Small intestine (tissue), 7 donors: ENCODE data around the gene SOX6. TPM values are rescaled to one million over a fixed set of nuclear protein-coding genes. Genes with fewer than 3 reads are reported as not detected.
A peak's percentile ranks its signal among the peaks of the same experiment; 100 is the strongest.

Experiments used
- DNase-seq, 2 donors: peaks; one replicate each; pipeline versions ENCODE4 v3.0.0 to v3.0.0-alpha.2; 2013
- FAIRE-seq: peaks from 2 replicates; lab custom pipeline; 2012; peaks lifted over from hg19 to GRCh38; lab: Jason Lieb, UNC
- H3K27ac ChIP-seq, 3 donors: one replicate each; pipeline ENCODE4 v1.5.1; 2013; ENCODE audit warnings: low read length in 2 of 3, mild to moderate bottlenecking in 2 of 3, control low read depth in 1 of 3, inconsistent platforms in 1 of 3, low read depth in 1 of 3, moderate library complexity in 1 of 3
- H3K27me3 ChIP-seq, 3 donors: one replicate each; pipeline ENCODE4 v1.6.1; 2013; ENCODE audit warnings: low read length in 3 of 3, inconsistent platforms in 1 of 3; ENCODE audit not compliant: control insufficient read depth in 3 of 3, insufficient read depth in 3 of 3
- H3K36me3 ChIP-seq, 3 donors: one replicate each; pipeline ENCODE4 v1.6.1; 2013; ENCODE audit warnings: low read length in 3 of 3, inconsistent platforms in 1 of 3, low read depth in 1 of 3, mild to moderate bottlenecking in 1 of 3, moderate library complexity in 1 of 3; ENCODE audit not compliant: control insufficient read depth in 3 of 3, insufficient read depth in 2 of 3
- H3K4me1 ChIP-seq, 3 donors: one replicate each; pipeline ENCODE4 v1.6.1; 2013; ENCODE audit warnings: low read length in 2 of 3, inconsistent platforms in 1 of 3, low read depth in 1 of 3, mild to moderate bottlenecking in 1 of 3, moderate library complexity in 1 of 3; ENCODE audit not compliant: control insufficient read depth in 3 of 3, insufficient read depth in 2 of 3
- H3K4me3 ChIP-seq, 3 donors: one replicate each; pipeline ENCODE4 v1.5.1; 2013; ENCODE audit warnings: low read length in 3 of 3, control low read depth in 1 of 3, inconsistent platforms in 1 of 3, low read depth in 1 of 3, mild to moderate bottlenecking in 1 of 3, moderate library complexity in 1 of 3
- H3K9me3 ChIP-seq, 2 donors: one replicate each; pipeline ENCODE4 v1.6.1; 2013; ENCODE audit warnings: low read depth in 1 of 2, low read length in 1 of 2; ENCODE audit not compliant: control insufficient read depth in 2 of 2, insufficient read depth in 1 of 2
- WGBS, 3 donors: extraction: QIAGEN DNeasy Blood & Tissue Kit; methylation state at CpG; one replicate each; pipeline ENCODE4 v1.1.7; 2013; 5-methylcytosine and 5-hydroxymethylcytosine counted together
- polyA plus RNA-seq, 4 donors: library from polyadenylated mRNA; stranded (reverse) in 3 of 4; unstranded in 1 of 4; fragments of 200-250 nt in 3 of 4; fragments of 120-200 nt in 1 of 4; gene quantifications; one replicate each; pipeline versions ENCODE4 v1.2.1 to v1.2.3, GENCODE V29; 2013
- donor health status: healthy with polysubstance abuse.
- donor health status: control.
- donor health status: control.
- donor health status: Bipolar disorder and iron deficiency.
- donor health status: healthy.

Gene SOX6
- polyA plus RNA-seq, 4 donors: 4.6 to 52.4 (median 7.7) TPM

DNA sequence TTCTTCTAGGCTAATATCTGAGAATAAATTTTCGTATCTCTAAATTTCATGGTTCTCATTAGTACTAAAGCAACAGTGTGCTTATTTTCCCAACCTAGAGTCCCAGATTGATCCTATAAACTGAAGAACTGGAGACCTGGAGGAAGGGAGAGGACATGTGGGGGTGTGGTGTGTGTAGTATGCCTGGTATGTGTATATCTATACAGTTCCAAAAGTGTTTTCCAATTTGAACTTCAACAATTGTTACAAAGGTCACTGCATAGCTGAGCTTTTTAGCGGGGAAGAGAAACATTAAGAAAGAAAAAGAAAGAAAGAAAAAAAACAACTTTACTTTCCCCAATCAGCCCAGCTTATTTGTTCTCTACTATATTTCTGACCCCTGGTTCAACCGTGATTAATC, 152.1 kb downstream of the SOX6 start:
- Histone ChIP-seq H3K4me3 (no peak overlapping the region), H3K9me3 (no peaks in the 10 kb centered on the region), H3K27me3 (no peaks in the 10 kb centered on the region), H3K27ac (no peak overlapping the region), H3K4me1 (no peaks in the 10 kb centered on the region), H3K36me3 (no peaks in the 10 kb centered on the region)
- WGBS, 3 donors: 60 to 76% (median 69%) methylated on average over 3 of the region's 3 CpGs
- DNase-seq (no peak), FAIRE-seq (no peak)

DNA sequence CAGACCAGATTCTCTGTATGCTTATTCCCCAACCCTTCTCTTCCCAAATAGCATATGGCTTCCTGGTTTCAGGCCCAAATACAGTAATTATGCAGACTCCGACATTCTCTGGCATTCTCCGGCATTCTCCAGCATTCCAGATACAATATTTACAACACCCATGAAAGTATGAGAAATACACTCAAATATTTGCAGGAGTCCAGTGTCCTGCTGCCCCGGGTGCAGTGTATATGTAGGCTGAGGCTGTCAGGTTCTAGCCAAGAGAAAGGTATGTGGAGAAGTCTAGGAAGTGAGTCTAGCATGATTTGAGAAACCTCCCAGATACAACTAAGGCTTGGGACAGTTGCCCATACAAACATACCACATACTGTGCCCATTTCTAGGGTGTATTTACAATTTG, 160.7 kb downstream of the SOX6 start:
- H3K4me1 ChIP-seq: no peaks in the 10 kb centered on the region
- no peaks in the 10 kb centered on the region for H3K36me3 ChIP-seq
- H3K9me3 ChIP-seq: no peaks in the 10 kb centered on the region
- DNase-seq (no peak), FAIRE-seq (no peak)
- no peak overlapping the region for H3K4me3 ChIP-seq
- H3K27ac ChIP-seq: no peak overlapping the region
- no peaks in the 10 kb centered on the region for H3K27me3 ChIP-seq
- WGBS, 3 donors: 64 to 84% (median 69%) methylated on average over 3 of the region's 3 CpGs

DNA sequence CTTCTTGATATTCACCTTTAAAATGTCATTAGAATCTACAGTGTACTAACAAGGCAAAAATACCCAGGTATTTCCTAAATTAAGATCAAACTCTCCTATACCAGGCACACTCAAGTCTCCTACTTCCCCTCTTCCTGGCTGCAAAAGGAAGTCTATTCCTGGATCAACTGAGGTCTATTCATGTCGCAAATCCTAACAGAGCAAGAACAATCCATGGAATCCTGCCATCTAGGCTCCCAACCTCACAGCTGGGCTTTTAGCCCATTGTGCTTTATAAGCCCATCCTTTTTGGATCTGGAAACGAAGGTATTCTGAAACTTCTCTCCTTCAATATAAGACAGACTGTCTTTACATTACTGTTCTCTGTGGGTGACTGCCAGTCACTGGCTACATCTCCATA, 161.8 kb downstream of the SOX6 start:
- DNase-seq (no peak), FAIRE-seq (no peak)
- no peaks in the 10 kb centered on the region for H3K36me3 ChIP-seq
- H3K27me3 ChIP-seq: no peaks in the 10 kb centered on the region
- H3K27ac ChIP-seq: no peak overlapping the region
- WGBS, 3 donors: 52 to 61% (median 60%) methylated on average over 2 of the region's 2 CpGs
- H3K9me3 ChIP-seq: no peaks in the 10 kb centered on the region
- H3K4me3 ChIP-seq: no peak overlapping the region
- no peaks in the 10 kb centered on the region for H3K4me1 ChIP-seq

DNA sequence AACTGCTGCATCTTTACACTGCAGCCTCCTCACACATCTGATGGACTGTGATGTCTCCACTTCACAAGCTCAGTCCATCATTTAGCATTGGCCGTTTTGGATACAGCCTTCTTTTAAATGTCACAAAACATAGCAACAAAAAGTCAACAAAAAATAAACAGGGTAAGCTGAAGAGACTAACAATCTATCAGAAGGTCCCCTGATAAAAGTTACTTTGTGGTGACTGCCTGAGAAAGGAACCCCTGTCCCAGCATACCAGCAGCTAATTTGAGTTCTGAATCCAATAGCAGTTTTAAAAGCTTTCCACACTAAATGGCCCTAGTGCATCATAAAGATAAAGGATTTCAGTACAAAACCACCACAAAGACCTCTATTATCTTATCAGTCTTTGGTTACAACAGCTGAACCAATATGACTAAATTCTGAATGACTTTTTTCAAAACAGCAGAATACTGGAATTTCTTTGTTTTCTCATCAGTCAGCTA, 162.4 kb downstream of the SOX6 start:
- no peaks in the 10 kb centered on the region for H3K9me3 ChIP-seq
- H3K27me3 ChIP-seq: no peaks in the 10 kb centered on the region
- H3K4me1 ChIP-seq: no peaks in the 10 kb centered on the region
- no peak overlapping the region for H3K27ac ChIP-seq
- no peak overlapping the region for H3K4me3 ChIP-seq
- FAIRE-seq: no peak
- no peaks in the 10 kb centered on the region for H3K36me3 ChIP-seq
- 30 to 32% (median 31%) methylated on average over 1 of the region's 1 CpG for WGBS, 3 donors
- DNase-seq: no peak

DNA sequence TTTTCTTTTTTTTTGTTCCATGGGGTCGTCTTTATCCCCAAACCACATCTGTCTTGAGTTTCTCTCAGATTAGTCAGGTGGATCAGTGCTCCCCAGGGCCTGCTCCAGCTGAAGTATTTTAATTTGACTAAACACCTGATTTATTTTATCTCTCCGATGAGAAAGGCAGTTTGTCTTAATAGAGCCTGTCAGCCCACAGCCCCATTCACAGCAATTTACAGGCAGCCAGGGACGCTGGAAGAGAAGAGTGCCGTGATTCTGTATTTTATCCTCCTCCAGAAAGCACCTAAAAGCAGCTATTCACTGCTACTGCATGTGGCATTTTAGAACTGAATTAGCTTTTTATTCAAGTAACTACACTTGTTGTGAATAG, 164.5 kb downstream of the SOX6 start:
- no peak for FAIRE-seq
- Histone ChIP-seq H3K4me3 (no peak overlapping the region), H3K9me3 (no peaks in the 10 kb centered on the region), H3K4me1 (no peaks in the 10 kb centered on the region), H3K36me3 (peaks cover 0 to 3% (median 0%) of the 10 kb centered on the region in 3 donors), H3K27ac (no peak overlapping the region), H3K27me3 (no peaks in the 10 kb centered on the region)
- no peak for DNase-seq
- WGBS, 3 donors: 60 to 66% (median 62%) methylated on average over 4 of the region's 4 CpGs

DNA sequence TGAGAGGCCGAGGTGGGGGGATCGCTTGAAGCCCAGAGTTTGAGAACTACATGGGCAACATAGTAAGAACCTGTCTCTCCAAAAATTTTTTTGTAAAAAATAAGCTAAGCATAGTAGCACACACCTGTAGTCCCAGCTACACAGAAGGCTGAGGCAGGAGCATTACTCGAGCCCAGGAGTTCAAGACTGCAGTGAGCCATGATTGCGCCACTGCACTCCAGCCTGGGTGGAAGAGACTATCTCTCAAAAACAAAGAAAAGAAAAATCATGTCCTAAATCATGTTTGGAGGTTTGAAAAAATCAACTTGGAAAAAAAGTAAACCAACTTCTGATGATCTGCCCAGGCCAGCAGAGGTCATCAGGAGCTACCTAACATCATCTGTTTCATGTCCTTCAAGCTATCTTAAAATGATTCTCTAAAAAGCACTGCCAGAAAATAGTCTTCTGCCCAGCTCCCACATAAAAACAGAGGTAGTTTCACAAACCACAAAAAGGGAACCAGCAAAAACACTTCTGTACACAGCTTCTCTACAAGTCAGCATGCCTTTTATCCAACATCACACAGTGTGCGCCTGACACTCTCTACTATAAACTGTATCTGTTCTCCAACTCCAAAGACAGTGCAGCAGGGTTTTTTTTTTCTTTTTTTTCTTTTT, 165.0 kb downstream of the SOX6 start:
- no peak overlapping the region for H3K27ac ChIP-seq
- no peaks in the 10 kb centered on the region for H3K4me1 ChIP-seq
- WGBS, 3 donors: 83 to 89% (median 87%) methylated on average over 5 of the region's 5 CpGs
- H3K27me3 ChIP-seq: no peaks in the 10 kb centered on the region
- DNase-seq (no peak), FAIRE-seq (no peak)
- H3K36me3 ChIP-seq: peaks cover 0 to 6% (median 0%) of the 10 kb centered on the region in 3 donors
- no peak overlapping the region for H3K4me3 ChIP-seq
- H3K9me3 ChIP-seq: no peaks in the 10 kb centered on the region

DNA sequence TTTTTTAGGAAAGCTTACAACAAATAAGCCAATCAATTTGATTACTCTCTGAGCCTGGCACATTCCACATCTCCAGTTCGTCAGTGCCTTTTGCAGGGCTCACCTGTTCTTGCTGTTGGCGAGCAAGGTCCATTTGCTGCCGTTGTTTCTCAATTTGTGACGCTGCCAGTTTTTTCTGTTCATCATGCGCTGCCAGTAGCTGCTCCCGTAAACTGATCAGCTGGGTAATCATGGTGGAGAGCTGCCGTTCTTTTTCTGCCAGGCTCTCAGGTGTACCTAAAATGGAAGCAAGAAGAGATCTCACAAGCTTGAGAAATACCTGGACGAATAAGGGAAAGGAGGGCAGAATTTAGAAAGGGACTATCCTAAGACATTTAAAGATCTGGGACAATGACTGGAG, 169.7 kb downstream of the SOX6 start:
- Histone ChIP-seq H3K27ac (no peak overlapping the region), H3K4me1 (peaks cover 0 to 4% (median 2%) of the 10 kb centered on the region in 3 donors), H3K27me3 (no peaks in the 10 kb centered on the region), H3K36me3 (peaks cover 0 to 6% (median 0%) of the 10 kb centered on the region in 3 donors), H3K9me3 (no peaks in the 10 kb centered on the region), H3K4me3 (no peak overlapping the region)
- peak in 1 of 2 donors; percentile 80 for DNase-seq
- no peak for FAIRE-seq
- WGBS, 3 donors: 22 to 66% (median 41%) methylated on average over 8 of the region's 8 CpGs

DNA sequence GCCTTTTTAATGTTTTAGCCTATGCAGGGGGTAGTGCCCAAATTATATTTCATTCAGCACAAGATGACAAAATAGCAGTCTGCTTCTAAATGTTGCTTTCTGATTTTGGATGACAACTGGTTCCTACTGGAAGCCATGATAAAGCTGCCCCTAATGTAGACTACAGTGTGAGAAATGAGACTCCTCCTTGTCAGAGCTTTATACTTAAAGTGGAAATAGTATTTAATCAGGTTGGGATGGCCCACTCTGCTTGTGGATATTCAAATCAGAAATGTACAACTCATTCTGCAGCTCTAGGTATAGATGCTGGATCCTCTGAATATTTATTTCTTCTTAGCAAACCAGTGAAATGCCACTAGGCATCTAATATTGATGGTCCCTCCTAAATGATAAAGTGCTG, 171.3 kb downstream of the SOX6 start:
- H3K4me1 ChIP-seq: peaks cover 0 to 4% (median 2%) of the 10 kb centered on the region in 3 donors
- H3K27ac ChIP-seq: peak overlapping the region in 2 of 3 donors; percentile 24 to 36
- H3K9me3 ChIP-seq: no peaks in the 10 kb centered on the region
- H3K36me3 ChIP-seq: peaks cover 0 to 6% (median 0%) of the 10 kb centered on the region in 3 donors
- FAIRE-seq (no peak), DNase-seq (no peak)
- H3K4me3 ChIP-seq: no peak overlapping the region
- no peaks in the 10 kb centered on the region for H3K27me3 ChIP-seq

DNA sequence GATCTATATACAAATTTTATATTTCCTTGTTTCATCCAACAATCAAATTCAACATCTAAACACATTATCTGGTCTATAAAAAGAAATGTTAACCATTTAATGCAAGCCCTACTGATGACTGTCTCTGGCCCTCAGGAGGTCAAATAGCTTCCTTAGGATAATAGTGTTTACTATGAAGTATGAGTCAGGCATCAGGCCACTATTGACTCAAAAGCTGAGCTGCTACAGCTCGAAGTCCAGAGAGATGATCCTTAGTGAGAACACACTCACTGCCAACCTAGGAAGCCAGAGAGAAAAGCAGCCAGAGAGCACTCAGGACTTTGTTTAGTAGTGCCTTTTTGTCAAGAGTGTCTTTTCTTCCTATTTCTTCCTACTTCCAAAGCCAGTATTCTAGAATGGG, 171.8 kb downstream of the SOX6 start:
- peak; percentile 77 to 86 for DNase-seq
- no peaks in the 10 kb centered on the region for H3K9me3 ChIP-seq
- no peak overlapping the region for H3K4me3 ChIP-seq
- peaks cover 0 to 6% (median 0%) of the 10 kb centered on the region in 3 donors for H3K36me3 ChIP-seq
- peaks cover 0 to 4% (median 2%) of the 10 kb centered on the region in 3 donors for H3K4me1 ChIP-seq
- WGBS, 3 donors: 0 to 14% (median 4%) methylated on average over 1 of the region's 1 CpG
- H3K27me3 ChIP-seq: no peaks in the 10 kb centered on the region
- H3K27ac ChIP-seq: peak overlapping the region in 1 of 3 donors; percentile 36
- FAIRE-seq: no peak
